ENCODE data around the gene DTWD1.
"Not testable (repeated sequence)": the region's sequence is repeated elsewhere in the genome, so short reads cannot be mapped to it uniquely, and the experiment has no call there.

Gene DTWD1

DNA sequence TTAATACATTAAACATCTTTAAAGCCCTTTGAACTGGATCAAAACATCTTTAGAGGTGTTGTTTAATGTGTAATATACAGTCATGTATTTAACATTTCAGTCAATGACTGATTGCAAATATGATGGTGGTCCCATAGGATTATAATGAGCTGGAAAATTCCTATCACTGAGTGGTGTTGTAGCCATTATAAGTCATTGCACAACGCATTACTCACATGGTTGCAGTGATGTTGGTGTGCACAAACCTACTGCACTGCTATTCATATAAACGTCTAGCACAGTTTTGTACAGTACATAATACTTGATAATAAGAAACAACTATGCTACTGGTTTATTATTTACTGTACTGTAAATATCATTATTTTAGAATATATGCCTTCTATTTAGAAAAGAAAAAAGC lies 75.6 kb downstream of the DTWD1 start:
- H3K9me2 ChIP-seq (replicated peaks; ENCODE audit: control insufficient read depth, low read length): no peaks in the 10 kb centered on the region
- H3F3A ChIP-seq (ENCODE audit: control insufficient read depth, insufficient read depth): no peaks in the 10 kb centered on the region
- H3K4me1 ChIP-seq (ENCODE audit: control insufficient read depth, low read length): no peaks in the 10 kb centered on the region
- H3K4me3 ChIP-seq (ENCODE audit: low read length): no peak overlapping the region
- no peaks in the 10 kb centered on the region for H3K9me3 ChIP-seq (ENCODE audit: control insufficient read depth, insufficient read depth, low read length)
- no peaks in the 10 kb centered on the region for H3K36me3 ChIP-seq (ENCODE audit: control insufficient read depth, low read length)
- no peaks in the 10 kb centered on the region for H3K79me2 ChIP-seq (ENCODE audit: control insufficient read depth, low read length)
- H4K20me1 ChIP-seq (ENCODE audit: control insufficient read depth, insufficient read depth, low read depth, low read length): no peaks in the 10 kb centered on the region
- H3K4me2 ChIP-seq (ENCODE audit: low read length): no peak overlapping the region
- TF ChIP-seq EZH2phosphoT487 (IDR thresholded peaks at IDR 0.05; ENCODE audit: borderline replicate concordance, low read length): no peak
- no peak for TF ChIP-seq CTCF (IDR thresholded peaks at IDR 0.05; ENCODE audit: low read depth, low read length, poor library complexity, severe bottlenecking)
- no peak overlapping the region for H3K27ac ChIP-seq (ENCODE audit: low read depth, low read length)
- no peaks in the 10 kb centered on the region for H3K27me3 ChIP-seq (ENCODE audit: control insufficient read depth, low read length)

- Histone ChIP-seq H3K36me3 (ENCODE audit: control insufficient read depth, low read length) (no peaks in the 10 kb centered on the region), H3F3A (ENCODE audit: control insufficient read depth, insufficient read depth) (no peaks in the 10 kb centered on the region), H3K4me2 (ENCODE audit: low read length) (no peak overlapping the region), H3K27ac (ENCODE audit: low read depth, low read length) (no peak overlapping the region), H3K79me2 (ENCODE audit: control insufficient read depth, low read length) (no peaks in the 10 kb centered on the region), H3K27me3 (ENCODE audit: control insufficient read depth, low read length) (no peaks in the 10 kb centered on the region), H3K4me3 (ENCODE audit: low read length) (no peak overlapping the region), H3K4me1 (ENCODE audit: control insufficient read depth, low read length) (no peaks in the 10 kb centered on the region), H4K20me1 (ENCODE audit: control insufficient read depth, insufficient read depth, low read depth, low read length) (no peaks in the 10 kb centered on the region), H3K9me2 (replicated peaks; ENCODE audit: control insufficient read depth, low read length) (no peaks in the 10 kb centered on the region), H3K9me3 (ENCODE audit: control insufficient read depth, insufficient read depth, low read length) (no peaks in the 10 kb centered on the region)
- TF ChIP-seq EZH2phosphoT487 (IDR thresholded peaks at IDR 0.05; ENCODE audit: borderline replicate concordance, low read length) (no peak), CTCF (IDR thresholded peaks at IDR 0.05; ENCODE audit: low read depth, low read length, poor library complexity, severe bottlenecking) (no peak)
These were observed 76.3 kb downstream of the DTWD1 start for GRCh38 chr15:49697121-49697520.

GRCh38 chr15:49702982-49703381 lies 82.1 kb downstream of the DTWD1 start:
- not testable (repeated sequence) for H3F3A ChIP-seq (ENCODE audit: control insufficient read depth, insufficient read depth); H4K20me1 ChIP-seq (ENCODE audit: control insufficient read depth, insufficient read depth, low read depth, low read length); H3K79me2 ChIP-seq (ENCODE audit: control insufficient read depth, low read length); H3K27ac ChIP-seq (ENCODE audit: low read depth, low read length); H3K4me3 ChIP-seq (ENCODE audit: low read length); H3K4me1 ChIP-seq (ENCODE audit: control insufficient read depth, low read length); H3K9me2 ChIP-seq (replicated peaks; ENCODE audit: control insufficient read depth, low read length); H3K9me3 ChIP-seq (ENCODE audit: control insufficient read depth, insufficient read depth, low read length); H3K36me3 ChIP-seq (ENCODE audit: control insufficient read depth, low read length); H3K27me3 ChIP-seq (ENCODE audit: control insufficient read depth, low read length); H3K4me2 ChIP-seq (ENCODE audit: low read length)
